Endodermal cell (in vitro differentiated cells): ENCODE measurements around the gene SYNE1. TPM values are rescaled to one million over a fixed set of nuclear protein-coding genes. Genes with fewer than 3 reads are reported as not detected.

Source experiments
- DNase-seq: peaks from one replicate; pipeline ENCODE4 v3.0.0-alpha.2; 2017
- H3K27ac ChIP-seq: 2 replicates; pipeline ENCODE4 v1.5.1; 2013; ENCODE audit warnings: mild to moderate bottlenecking, low read depth, low read length, moderate library complexity
- H3K27me3 ChIP-seq: 2 replicates; pipeline ENCODE4 v1.6.1; 2013; ENCODE audit warnings: mild to moderate bottlenecking, low read length, moderate library complexity; ENCODE audit not compliant: insufficient read depth, control insufficient read depth, poor library complexity, severe bottlenecking
- H3K36me3 ChIP-seq: 2 replicates; pipeline ENCODE4 v1.7.0; 2013; ENCODE audit warnings: mild to moderate bottlenecking, low read length, moderate library complexity; ENCODE audit not compliant: control insufficient read depth, insufficient read depth
- H3K4me1 ChIP-seq: one replicate; pipeline ENCODE4 v1.7.0; 2013; ENCODE audit warnings: low read length; ENCODE audit not compliant: control insufficient read depth, insufficient read depth
- H3K4me3 ChIP-seq: 2 replicates; pipeline ENCODE4 v1.5.1; 2013; ENCODE audit warnings: mild to moderate bottlenecking, low read length, moderate library complexity
- H3K9ac ChIP-seq: 2 replicates; pipeline ENCODE4 v1.6.1; 2013; ENCODE audit warnings: mild to moderate bottlenecking, low read length, moderate library complexity; ENCODE audit not compliant: poor library complexity, severe bottlenecking; ENCODE audit errors: extremely low read depth
- H3K9me3 ChIP-seq: 2 replicates; pipeline ENCODE4 v1.6.1; 2013; ENCODE audit warnings: mild to moderate bottlenecking, low read length, moderate library complexity; ENCODE audit not compliant: control insufficient read depth
- H3K27ac Mint-ChIP-seq: 2 replicates; pipeline ENCODE4 v1.8.0; 2020; ENCODE audit warnings: mixed read lengths
- H3K27me3 Mint-ChIP-seq: 2 replicates; pipeline ENCODE4 v1.8.0; 2021; ENCODE audit warnings: mild to moderate bottlenecking, mixed read lengths; ENCODE audit not compliant: insufficient read depth
- H3K36me3 Mint-ChIP-seq: 2 replicates; pipeline ENCODE4 v1.8.0; 2020; ENCODE audit warnings: low read depth, mixed read lengths
- H3K4me1 Mint-ChIP-seq: 2 replicates; pipeline ENCODE4 v1.8.0; 2020; ENCODE audit warnings: mixed read lengths
- H3K4me3 Mint-ChIP-seq: 2 replicates; pipeline ENCODE4 v1.8.0; 2020; ENCODE audit warnings: mild to moderate bottlenecking, moderate library complexity, mixed read lengths
- H3K9me3 Mint-ChIP-seq: 2 replicates; pipeline ENCODE4 v1.8.0; 2020; ENCODE audit warnings: mild to moderate bottlenecking, mixed read lengths
- CTCF ChIP-seq: fragments of 200-600 bp; sonication (generic); conservative IDR thresholded peaks from 2 replicates; pipeline ENCODE4 v1.5.0; 2021; ENCODE audit warnings: antibody characterized with exemption, mild to moderate bottlenecking
- WGBS, 2 experiments: methylation state at CpG; one replicate each; pipeline versions ENCODE4 v1.1.5 to v1.1.7; 2013; ENCODE audit warnings: missing lambda C conversion rate in 2 of 2, mixed read lengths in 1 of 2; ENCODE audit not compliant: insufficient coverage in 1 of 2, insufficient read length in 1 of 2; 5-methylcytosine and 5-hydroxymethylcytosine counted together
- total RNA-seq, 2 donors: library from RNA; stranded (reverse); fragmentation: NEBNext Ultra II Directional in 1 of 2; extraction: Animal tissue kit (Norgen Biotek cat#: 25700) in 1 of 2; gene quantifications; 2 replicates in 1 of 2; 3 replicates in 1 of 2; pipeline ENCODE4 v1.2.1, GENCODE V29; 2021

The SYNE1 gene
- total RNA-seq, 2 donors from 2014 or later, result 7.9 to 9.5 TPM

GRCh38 chr6:152375197-152375596 is 262.0 kb downstream of the SYNE1 start:
- Histone ChIP-seq H3K4me1 (no peaks in the 10 kb centered on the region), H3K9me3 (no peaks in the 10 kb centered on the region), H3K27me3 (no peaks in the 10 kb centered on the region), H3K27ac (no peak overlapping the region), H3K36me3 (no peaks in the 10 kb centered on the region), H3K4me3 (no peak overlapping the region), H3K9ac (no peak overlapping the region)
- no peak for DNase-seq
- no peaks in the 10 kb centered on the region for H3K27me3 Mint-ChIP-seq
- no peak overlapping the region for H3K4me3 Mint-ChIP-seq
- H3K4me1 Mint-ChIP-seq, result peaks cover 15% of the 10 kb centered on the region
- H3K36me3 Mint-ChIP-seq, result peaks cover 3% of the 10 kb centered on the region
- no peak overlapping the region for H3K27ac Mint-ChIP-seq
- TF ChIP-seq CTCF, result no peak
- 85% methylated on average over 6 of the region's 6 CpGs; no CpG with 5 or more reads in 1 of the 2 experiments for WGBS, 2 experiments
- no peaks in the 10 kb centered on the region for H3K9me3 Mint-ChIP-seq

GRCh38 chr6:152372945-152373344 is 264.2 kb downstream of the SYNE1 start:
- no peaks in the 10 kb centered on the region for H3K9me3 ChIP-seq
- H3K27me3 ChIP-seq, result no peaks in the 10 kb centered on the region
- no peaks in the 10 kb centered on the region for H3K4me1 ChIP-seq
- Mint-ChIP-seq H3K36me3 (peaks cover 3% of the 10 kb centered on the region), H3K27ac (no peak overlapping the region), H3K9me3 (no peaks in the 10 kb centered on the region), H3K4me3 (no peak overlapping the region), H3K27me3 (no peaks in the 10 kb centered on the region), H3K4me1 (peaks cover 1% of the 10 kb centered on the region)
- no peak for DNase-seq
- no peak for TF ChIP-seq CTCF
- H3K9ac ChIP-seq, result no peak overlapping the region
- no peak overlapping the region for H3K4me3 ChIP-seq
- no peaks in the 10 kb centered on the region for H3K36me3 ChIP-seq
- H3K27ac ChIP-seq, result no peak overlapping the region
- WGBS, 2 experiments, result 89 to 91% methylated on average over 2 of the region's 2 CpGs

GRCh38 chr6:152371775-152372174 is 265.4 kb downstream of the SYNE1 start:
- no peak for DNase-seq
- no peak overlapping the region for H3K4me3 ChIP-seq
- Mint-ChIP-seq H3K9me3 (no peaks in the 10 kb centered on the region), H3K36me3 (peaks cover 3% of the 10 kb centered on the region), H3K4me3 (no peak overlapping the region), H3K27me3 (no peaks in the 10 kb centered on the region), H3K27ac (no peak overlapping the region), H3K4me1 (no peaks in the 10 kb centered on the region)
- TF ChIP-seq CTCF, result no peak
- no peak overlapping the region for H3K27ac ChIP-seq
- H3K4me1 ChIP-seq, result no peaks in the 10 kb centered on the region
- H3K36me3 ChIP-seq, result no peaks in the 10 kb centered on the region
- no peaks in the 10 kb centered on the region for H3K9me3 ChIP-seq
- no peak overlapping the region for H3K9ac ChIP-seq
- H3K27me3 ChIP-seq, result no peaks in the 10 kb centered on the region
